HG03196 (cell line): ENCODE results near the gene ITIH3.

Experiments used
- ATAC-seq: cut with Tn5 transposase; IDR thresholded peaks from one replicate; pipeline ENCODE4 v1.9.1; 2021; ENCODE audit not compliant: unreplicated experiment

ITIH3 gene

GRCh38 chr3:52842424-52842823, 47.8 kb downstream of the ITIH3 start:
- no peak for ATAC-seq

GRCh38 chr3:52843108-52843865, 48.7 kb downstream of the ITIH3 start:
- no peak for ATAC-seq

- no peak for ATAC-seq
Measured at GRCh38 chr3:52843881-52844280, 49.3 kb downstream of the ITIH3 start.

- no peak for ATAC-seq
Measured at GRCh38 chr3:52844290-52844975, 49.8 kb downstream of the ITIH3 start.

DNA sequence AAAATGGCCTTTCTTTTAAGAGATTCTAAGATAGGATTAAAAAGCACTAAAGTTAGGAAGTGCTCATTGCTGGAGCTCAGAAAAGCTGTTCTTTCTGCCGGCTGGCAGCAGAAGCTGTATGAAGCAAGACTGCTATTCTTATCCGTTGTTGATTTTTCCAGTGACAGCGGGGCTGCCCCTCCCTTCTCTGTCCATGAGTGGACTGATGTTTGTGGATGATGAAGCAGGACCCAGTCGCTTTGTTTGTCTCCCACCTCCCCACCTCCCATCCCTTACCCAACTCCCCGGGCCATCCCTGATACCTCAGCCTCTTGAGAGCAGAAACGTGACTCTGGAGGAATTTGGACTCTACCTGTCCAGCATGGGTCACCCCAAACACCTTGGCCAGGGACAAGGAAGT, 50.6 kb downstream of the ITIH3 start:
- ATAC-seq, result no peak

GRCh38 chr3:52845691-52846431, 51.3 kb downstream of the ITIH3 start:
- ATAC-seq, result no peak

GRCh38 chr3:52846432-52846965, 51.9 kb downstream of the ITIH3 start:
- no peak for ATAC-seq

GRCh38 chr3:52847241-52847640, 52.6 kb downstream of the ITIH3 start:
- ATAC-seq, result no peak

- ATAC-seq, result no peak
Measured at GRCh38 chr3:52847726-52848125, 53.1 kb downstream of the ITIH3 start.

GRCh38 chr3:52848617-52849016, 54.0 kb downstream of the ITIH3 start:
- no peak for ATAC-seq

GRCh38 chr3:52849656-52850055, 55.1 kb downstream of the ITIH3 start:
- ATAC-seq, result no peak

GRCh38 chr3:52851348-52851747, 56.8 kb downstream of the ITIH3 start:
- ATAC-seq, result no peak

DNA sequence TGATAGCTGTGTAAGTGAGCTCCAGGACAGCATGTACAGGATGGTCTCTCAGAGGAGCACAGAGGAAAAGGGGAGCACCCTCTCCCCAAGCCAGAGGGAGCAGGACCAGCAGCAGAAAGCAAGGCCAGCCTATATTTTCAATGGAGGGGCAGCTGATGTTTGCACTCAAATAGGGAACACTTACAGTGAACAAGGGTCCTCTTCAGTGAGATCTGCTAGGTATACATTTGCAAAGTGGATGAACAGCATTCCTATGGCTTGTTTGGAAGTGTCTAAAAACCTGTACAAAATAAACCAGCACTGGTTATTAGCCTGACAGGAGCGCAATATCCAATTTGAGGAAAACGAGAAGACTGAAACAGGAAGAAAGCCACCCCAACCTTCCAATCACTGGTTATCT, 57.8 kb downstream of the ITIH3 start:
- no peak for ATAC-seq

DNA sequence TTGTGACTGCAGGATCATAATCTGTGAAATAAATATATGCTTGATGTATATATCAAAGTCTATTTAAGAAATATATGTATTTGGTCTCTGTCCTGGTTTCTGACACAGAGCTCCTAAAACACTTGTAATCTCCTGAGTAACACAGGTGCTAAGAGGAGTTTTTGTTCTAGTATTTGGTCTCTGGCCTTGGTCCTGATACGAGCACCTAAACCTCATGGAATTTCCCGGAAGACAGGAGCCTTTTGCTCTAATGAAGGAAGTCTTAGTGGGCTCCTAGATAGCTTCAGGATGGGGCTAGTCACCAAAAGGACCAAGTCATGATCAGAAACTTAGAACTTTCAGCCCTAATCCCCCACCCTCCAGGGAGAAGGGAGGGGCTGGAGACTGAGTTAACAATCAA, 59.4 kb downstream of the ITIH3 start:
- ATAC-seq, result no peak

DNA sequence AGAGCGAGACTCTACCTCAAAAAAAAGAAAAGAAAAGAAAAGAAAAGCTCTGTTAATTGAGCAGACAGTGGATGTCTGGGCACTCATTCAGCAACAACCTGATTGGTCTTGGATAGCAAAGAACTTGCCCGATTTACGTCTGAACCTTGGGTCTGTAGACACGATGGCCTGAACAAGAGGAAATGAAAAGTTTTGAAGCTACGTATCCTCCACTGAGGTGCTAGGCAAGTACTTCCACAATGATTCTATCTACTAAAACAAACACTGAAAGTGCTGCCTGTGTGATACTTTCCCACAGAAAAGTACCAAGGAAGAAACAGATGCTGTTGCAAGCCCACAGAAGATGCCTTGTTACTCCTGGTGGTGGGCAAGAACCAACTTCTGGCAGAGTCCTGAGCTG, 62.1 kb downstream of the ITIH3 start:
- no peak for ATAC-seq

GRCh38 chr3:52857133-52857532, 62.5 kb downstream of the ITIH3 start:
- no peak for ATAC-seq

DNA sequence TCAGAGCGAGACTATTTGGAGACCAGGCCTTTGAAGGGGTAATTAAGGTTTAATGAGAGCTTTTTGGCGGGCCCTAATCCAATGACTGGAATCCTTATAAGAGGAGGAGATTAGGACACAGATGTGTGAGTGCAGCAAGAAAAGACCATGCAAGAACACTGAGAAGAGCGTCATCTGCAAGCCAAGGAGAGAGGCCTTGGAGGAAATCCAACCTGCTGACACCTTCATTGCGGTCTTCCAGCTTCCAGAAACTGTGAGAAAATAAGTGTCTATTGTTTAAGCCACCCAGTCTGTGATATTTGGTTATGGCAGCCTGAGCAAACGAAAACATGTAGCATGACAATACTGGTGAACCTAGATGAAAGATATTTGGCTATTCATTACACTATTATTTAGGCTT, 63.3 kb downstream of the ITIH3 start:
- no peak for ATAC-seq
